ENCODE results near the gene KIF23. TPM values are rescaled to one million over a fixed set of nuclear protein-coding genes. Genes with fewer than 3 reads are reported as not detected.

Gene KIF23
- total RNA-seq, 4 donors from 2014 or later: 4.5 to 13.2 (median 8.9) TPM

GRCh38 chr15:69457304-69458280, 43.4 kb downstream of the KIF23 start:
- no peak overlapping the region for H3K4me3 ChIP-seq
- TF ChIP-seq POLR2A (IDR thresholded peaks at IDR 0.05) (no peak), EP300 (IDR thresholded peaks at IDR 0.05) (no peak)
- TF ChIP-seq, protein P1, sequence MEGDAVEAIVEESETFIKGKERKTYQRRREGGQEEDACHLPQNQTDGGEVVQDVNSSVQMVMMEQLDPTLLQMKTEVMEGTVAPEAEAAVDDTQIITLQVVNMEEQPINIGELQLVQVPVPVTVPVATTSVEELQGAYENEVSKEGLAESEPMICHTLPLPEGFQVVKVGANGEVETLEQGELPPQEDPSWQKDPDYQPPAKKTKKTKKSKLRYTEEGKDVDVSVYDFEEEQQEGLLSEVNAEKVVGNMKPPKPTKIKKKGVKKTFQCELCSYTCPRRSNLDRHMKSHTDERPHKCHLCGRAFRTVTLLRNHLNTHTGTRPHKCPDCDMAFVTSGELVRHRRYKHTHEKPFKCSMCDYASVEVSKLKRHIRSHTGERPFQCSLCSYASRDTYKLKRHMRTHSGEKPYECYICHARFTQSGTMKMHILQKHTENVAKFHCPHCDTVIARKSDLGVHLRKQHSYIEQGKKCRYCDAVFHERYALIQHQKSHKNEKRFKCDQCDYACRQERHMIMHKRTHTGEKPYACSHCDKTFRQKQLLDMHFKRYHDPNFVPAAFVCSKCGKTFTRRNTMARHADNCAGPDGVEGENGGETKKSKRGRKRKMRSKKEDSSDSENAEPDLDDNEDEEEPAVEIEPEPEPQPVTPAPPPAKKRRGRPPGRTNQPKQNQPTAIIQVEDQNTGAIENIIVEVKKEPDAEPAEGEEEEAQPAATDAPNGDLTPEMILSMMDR (IDR thresholded peaks at IDR 0.05): no peak
- WGBS, 2 donors: 78 to 79% methylated on average over 8 of the region's 8 CpGs
- H3K27me3 ChIP-seq: no peaks in the 10 kb centered on the region
- H3K36me3 ChIP-seq: peaks cover 0 to 29% (median 9%) of the 10 kb centered on the region in 3 donors
- no peak overlapping the region for H3K27ac ChIP-seq
- H3K4me1 ChIP-seq: peaks cover 0 to 42% (median 19%) of the 10 kb centered on the region in 4 donors
- H3K9me3 ChIP-seq: no peaks in the 10 kb centered on the region
- no peak for DNase-seq (ENCODE audit: low spot score in 2 of 2)

DNA sequence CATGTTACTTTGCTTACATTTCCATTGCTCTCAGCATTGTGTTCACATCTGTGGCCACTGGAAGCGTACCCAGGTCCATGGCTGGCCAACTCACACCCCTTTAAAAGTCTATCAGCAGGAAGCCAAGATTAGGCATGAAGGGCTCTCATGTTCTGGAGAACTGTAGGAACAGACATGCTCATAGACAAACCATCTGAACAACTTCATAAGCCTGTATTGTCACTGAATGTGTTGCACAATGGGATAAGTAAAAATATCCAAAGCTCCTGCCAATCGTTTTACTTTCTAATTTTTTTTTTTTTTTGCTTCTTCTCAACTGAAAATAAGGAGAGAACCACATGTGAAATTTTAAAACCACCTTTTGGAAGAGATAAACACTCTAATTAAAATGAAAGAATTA, 44.9 kb downstream of the KIF23 start:
- WGBS, 2 donors: 68 to 77% methylated on average over 2 of the region's 2 CpGs
- DNase-seq (ENCODE audit: low spot score in 2 of 2): no peak
- Histone ChIP-seq H3K9me3 (no peaks in the 10 kb centered on the region), H3K27ac (no peak overlapping the region), H3K4me3 (no peak overlapping the region), H3K36me3 (peaks cover 0 to 29% (median 9%) of the 10 kb centered on the region in 3 donors), H3K27me3 (no peaks in the 10 kb centered on the region), H3K4me1 (peaks cover 0 to 40% (median 15%) of the 10 kb centered on the region in 4 donors)
- TF ChIP-seq EP300 (IDR thresholded peaks at IDR 0.05) (no peak), POLR2A (IDR thresholded peaks at IDR 0.05) (no peak)
- TF ChIP-seq, protein P1 (IDR thresholded peaks at IDR 0.05): no peak

DNA sequence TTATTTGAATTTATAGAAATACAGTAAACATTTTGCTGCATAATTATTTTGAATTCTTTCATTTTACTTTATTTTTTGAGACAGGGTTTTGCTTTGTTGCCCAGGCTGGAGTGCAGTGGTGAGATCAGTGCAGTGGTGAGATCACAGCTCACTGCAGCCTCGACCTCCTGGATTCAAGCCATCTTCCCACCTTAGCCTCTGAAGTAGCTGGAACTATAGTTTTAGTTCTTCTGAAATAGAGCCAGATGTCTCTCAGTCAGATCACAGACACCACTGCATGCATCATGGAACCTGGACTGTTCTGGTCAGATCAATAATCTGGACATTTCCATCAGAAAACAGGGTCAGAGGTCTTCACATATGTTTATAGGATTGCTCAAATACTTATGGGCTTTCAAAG, 46.3 kb downstream of the KIF23 start:
- H3K4me3 ChIP-seq: no peak overlapping the region
- H3K27ac ChIP-seq: no peak overlapping the region
- H3K9me3 ChIP-seq: no peaks in the 10 kb centered on the region
- peaks cover 0 to 26% (median 3%) of the 10 kb centered on the region in 4 donors for H3K4me1 ChIP-seq
- DNase-seq (ENCODE audit: low spot score in 2 of 2): no peak
- H3K36me3 ChIP-seq: peaks cover 0 to 24% (median 9%) of the 10 kb centered on the region in 3 donors
- no peaks in the 10 kb centered on the region for H3K27me3 ChIP-seq
- no peak for TF ChIP-seq POLR2A (IDR thresholded peaks at IDR 0.05)
- TF ChIP-seq, protein P1 (IDR thresholded peaks at IDR 0.05): no peak
- no peak for TF ChIP-seq EP300 (IDR thresholded peaks at IDR 0.05)
- WGBS, 2 donors: 11 to 40% methylated on average over 1 of the region's 1 CpG

- Histone ChIP-seq H3K4me3 (peak overlapping the region; percentile 34 to 59 (median 46)), H3K27ac (peak overlapping the region; percentile 84 to 98 (median 90)), H3K4me1 (peaks cover 0 to 19% (median 3%) of the 10 kb centered on the region in 4 donors), H3K27me3 (no peaks in the 10 kb centered on the region), H3K36me3 (peaks cover 0 to 8% (median 0%) of the 10 kb centered on the region in 3 donors), H3K9me3 (no peaks in the 10 kb centered on the region)
- TF ChIP-seq EP300 (IDR thresholded peaks at IDR 0.05) (no peak), POLR2A (IDR thresholded peaks at IDR 0.05) (no peak)
- TF ChIP-seq, protein P1 (IDR thresholded peaks at IDR 0.05): no peak
- 76 to 84% methylated on average over 20 to 22 of the region's 23 CpGs for WGBS, 2 donors
- no peak for DNase-seq (ENCODE audit: low spot score in 2 of 2)
Measured at GRCh38 chr15:69462030-69462492, 47.9 kb downstream of the KIF23 start.
